Left ventricle myocardium inferior (tissue), 1 donor: Measurements from ENCODE around the gene GFRA1. TPM values are rescaled to one million over a fixed set of nuclear protein-coding genes. Genes with fewer than 3 reads are reported as not detected.

Experiments
- DNase-seq: peaks from one replicate; pipeline ENCODE4 v3.0.0-alpha.2; 2020
- H3K27ac ChIP-seq: fragments of 200-600 bp; replicated peaks from 2 replicates; pipeline ENCODE4 v1.8.0; 2021
- H3K27me3 ChIP-seq: fragments of 200-600 bp; 2 replicates; pipeline ENCODE4 v1.8.0; 2021; ENCODE audit warnings: low read depth
- H3K36me3 ChIP-seq: fragments of 200-600 bp; 2 replicates; pipeline ENCODE4 v1.8.0; 2021
- H3K4me1 ChIP-seq: fragments of 200-600 bp; 2 replicates; pipeline ENCODE4 v1.8.0; 2021
- H3K4me3 ChIP-seq: fragments of 200-600 bp; 2 replicates; pipeline ENCODE4 v1.8.0; 2021; ENCODE audit warnings: mild to moderate bottlenecking, moderate library complexity
- H3K9me3 ChIP-seq: fragments of 200-600 bp; replicated peaks from 2 replicates; pipeline ENCODE4 v1.8.0; 2021
- CTCF ChIP-seq: fragments of 200-600 bp; IDR thresholded peaks from 2 replicates; pipeline ENCODE4 v1.8.0; 2021; ENCODE audit warnings: antibody characterized with exemption, mild to moderate bottlenecking, borderline replicate concordance
- intact Hi-C: fragments of 100-400 bp; cut with micrococcal nuclease; formaldehyde crosslinking; loops from one replicate; pipeline ENCODE4 v1.11.0; 2022
- total RNA-seq: library from RNA; stranded (reverse); fragmentation: NEBNext Ultra II Directional; extraction: Animal tissue kit (Norgen Biotek cat#: 25700); gene quantifications from one replicate; pipeline ENCODE4 v1.2.1, GENCODE V29; 2021
- donor health status: DM: no; HTN: yes; CAD: no; lungs with severe emphysema.

GFRA1 gene
- total RNA-seq, 1 donor from 2014 or later, result 5.1 TPM

DNA sequence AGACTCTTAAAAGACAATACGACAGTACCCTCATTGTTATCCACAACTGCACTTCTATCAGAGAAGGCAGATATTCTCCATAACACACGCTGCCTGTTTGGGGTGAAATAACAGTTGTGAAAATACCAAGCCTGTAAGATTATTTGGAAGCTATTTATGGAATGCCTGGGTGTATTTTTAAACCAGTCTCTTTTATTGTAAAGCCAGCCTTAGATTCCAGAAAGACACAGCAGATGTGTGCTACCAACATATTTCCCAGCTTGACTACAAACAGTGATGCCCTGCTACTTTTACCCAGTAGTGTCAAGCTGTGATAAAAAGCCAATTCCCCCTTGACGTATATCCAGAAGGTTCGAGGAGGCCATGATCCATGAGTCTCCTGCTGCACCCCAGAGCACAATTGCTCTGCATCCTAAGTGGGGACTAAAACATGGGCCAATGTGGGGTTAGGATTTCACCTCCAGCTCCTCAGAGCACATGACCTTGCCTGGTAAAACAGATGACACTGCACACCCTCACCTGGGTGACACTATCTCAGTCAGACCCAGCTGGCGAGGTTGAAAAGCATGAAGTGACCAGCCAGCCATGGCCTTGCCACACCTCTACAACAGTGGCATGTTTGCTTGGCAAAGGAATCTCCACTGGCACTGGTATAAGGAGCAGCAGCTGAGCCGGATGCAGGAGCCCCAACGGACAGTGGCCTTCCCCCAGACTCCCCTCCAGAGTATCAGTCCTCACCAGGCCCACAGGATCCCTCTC lies 62.2 kb downstream of the GFRA1 start:
- no peaks in the 10 kb centered on the region for H3K4me1 ChIP-seq
- peaks cover 3% of the 10 kb centered on the region for H3K27me3 ChIP-seq
- no peaks in the 10 kb centered on the region for H3K36me3 ChIP-seq
- TF ChIP-seq CTCF, result no peak
- H3K27ac ChIP-seq, result no peak overlapping the region
- no peak for DNase-seq
- no peaks in the 10 kb centered on the region for H3K9me3 ChIP-seq
- H3K4me3 ChIP-seq, result no peak overlapping the region
- intact Hi-C loops, result no loop called here

- TF ChIP-seq CTCF, result no peak
- intact Hi-C loops, result no loop called here
- H3K4me1 ChIP-seq, result no peaks in the 10 kb centered on the region
- no peak for DNase-seq
- H3K27ac ChIP-seq, result no peak overlapping the region
- H3K4me3 ChIP-seq, result no peak overlapping the region
- no peaks in the 10 kb centered on the region for H3K9me3 ChIP-seq
- no peaks in the 10 kb centered on the region for H3K36me3 ChIP-seq
- no peaks in the 10 kb centered on the region for H3K27me3 ChIP-seq
Measured at GRCh38 chr10:116209781-116210180, 63.2 kb downstream of the GFRA1 start.

- TF ChIP-seq CTCF, result no peak
- no peak for DNase-seq
- Histone ChIP-seq H3K27ac (no peak overlapping the region), H3K4me1 (no peaks in the 10 kb centered on the region), H3K4me3 (no peak overlapping the region), H3K36me3 (no peaks in the 10 kb centered on the region), H3K27me3 (no peaks in the 10 kb centered on the region), H3K9me3 (no peaks in the 10 kb centered on the region)
- intact Hi-C loops, result no loop called here
Measured at GRCh38 chr10:116208956-116209567, 63.9 kb downstream of the GFRA1 start.

GRCh38 chr10:116207690-116208089 lies 65.3 kb downstream of the GFRA1 start:
- Histone ChIP-seq H3K27me3 (peaks cover 3% of the 10 kb centered on the region), H3K36me3 (no peaks in the 10 kb centered on the region), H3K4me3 (no peak overlapping the region), H3K4me1 (no peaks in the 10 kb centered on the region), H3K27ac (no peak overlapping the region), H3K9me3 (no peaks in the 10 kb centered on the region)
- DNase-seq, result no peak
- intact Hi-C loops, result no loop called here
- no peak for TF ChIP-seq CTCF

GRCh38 chr10:116203661-116204060 lies 69.3 kb downstream of the GFRA1 start:
- DNase-seq, result no peak
- no peak for TF ChIP-seq CTCF
- Histone ChIP-seq H3K4me3 (no peak overlapping the region), H3K36me3 (no peaks in the 10 kb centered on the region), H3K9me3 (no peaks in the 10 kb centered on the region), H3K4me1 (no peaks in the 10 kb centered on the region), H3K27me3 (peaks cover 11% of the 10 kb centered on the region), H3K27ac (no peak overlapping the region)
- intact Hi-C loops, result no loop called here
